K562 (cell line): ENCODE data around the gene WNT7B. TPM values are rescaled to one million over a fixed set of nuclear protein-coding genes. Genes with fewer than 3 reads are reported as not detected.

Source experiments
- ATAC-seq: fragments of 200-7000 bp; cut with Tn5 transposase; 3 replicates; pipeline ENCODE4 v1.9.1; 2020; ENCODE audit warnings: moderate library complexity
- BruUV-seq: library from RNA; stranded (reverse); fragments of 400-500 nt; replicated peaks from 2 replicates; lab custom pipeline; 2021; lab: Mats Ljungman, UMichigan
- CTCF ChIA-PET: fragments of 300-600 bp; formaldehyde crosslinking; extraction: SDS; loops from one replicate; lab custom pipeline; 2021; ENCODE audit warnings: low intra/inter-chr PET ratio; lab: Yijun Ruan, JAX
- POLR2A ChIA-PET: fragments of 300-600, 350-650 bp; sonication (Branson Sonifier 250); formaldehyde crosslinking; extraction: SDS; loops from one replicate; lab custom pipeline; 2021; ENCODE audit warnings: antibody characterized with exemption, inconsistent platforms; lab: Yijun Ruan, JAX
- DNase-seq, 4 experiments: peaks; one replicate each; pipeline versions ENCODE4 v3.0.0 to v3.0.0-alpha.2; 2011 to 2018; ENCODE audit warnings: low spot score in 3 of 4, mixed read lengths in 3 of 4; ENCODE audit errors: extremely low read depth in 1 of 4
- FAIRE-seq: peaks from 2 replicates; lab custom pipeline; 2011; peaks lifted over from hg19 to GRCh38; lab: Jason Lieb, UNC
- H2AFZ ChIP-seq: 2 replicates; pipeline ENCODE4 v1.6.0; 2011; ENCODE audit warnings: low read depth, low read length, control low read depth, inconsistent platforms
- H3K27ac ChIP-seq: fragments of 200-600 bp; 3 replicates; pipeline ENCODE4 v1.8.0; 2011; ENCODE audit warnings: low read depth, mild to moderate bottlenecking, control low read depth, inconsistent platforms, low read length, moderate library complexity, mixed read lengths; ENCODE audit errors: extremely low read depth
- H3K27me3 ChIP-seq, 2 experiments: fragments of 300-600 bp in 1 of 2; 2 replicates in 1 of 2; 3 replicates in 1 of 2; pipeline versions ENCODE4 v1.6.0 to v1.8.0; 2011; ENCODE audit warnings: inconsistent platforms in 2 of 2, low read length in 2 of 2, mild to moderate bottlenecking in 1 of 2, mixed read lengths in 1 of 2, moderate library complexity in 1 of 2; ENCODE audit not compliant: control insufficient read depth in 2 of 2, insufficient read depth in 2 of 2
- H3K36me3 ChIP-seq: fragments of 300-600 bp; 3 replicates; pipeline ENCODE4 v1.8.0; 2011; ENCODE audit warnings: mild to moderate bottlenecking, low read length, inconsistent platforms; ENCODE audit not compliant: control insufficient read depth, insufficient read depth
- H3K4me1 ChIP-seq, 2 experiments: fragments of 200-600 bp in 1 of 2; replicated peaks in 1 of 2; 2 replicates in 1 of 2; 3 replicates in 1 of 2; pipeline versions ENCODE4 v1.5.1 to v1.8.0; 2011; ENCODE audit warnings: inconsistent platforms in 2 of 2, low read length in 2 of 2, mild to moderate bottlenecking in 1 of 2, mixed read lengths in 1 of 2, moderate library complexity in 1 of 2; ENCODE audit not compliant: control insufficient read depth in 2 of 2, insufficient read depth in 2 of 2
- H3K4me2 ChIP-seq: 2 replicates; pipeline ENCODE4 v1.6.1; 2011; ENCODE audit warnings: low read length, control low read depth, inconsistent platforms, mixed read lengths; ENCODE audit not compliant: insufficient read depth
- H3K4me3 ChIP-seq: fragments of 200-600 bp; sonication (generic), shearing (Covaris generic); 2 replicates; pipeline ENCODE4 v1.5.1; 2016; ENCODE audit warnings: control low read depth, inconsistent platforms
- H3K79me2 ChIP-seq: fragments of 200-600 bp; 3 replicates; pipeline ENCODE4 v1.8.0; 2011; ENCODE audit warnings: low read length, inconsistent platforms; ENCODE audit not compliant: control insufficient read depth, insufficient read depth
- H3K9ac ChIP-seq, 2 experiments: 2 replicates each; pipeline versions ENCODE4 v1.6.0 to v1.6.1; 2011; ENCODE audit warnings: low read depth in 2 of 2, low read length in 2 of 2, control low read depth in 1 of 2, inconsistent platforms in 1 of 2, mild to moderate bottlenecking in 1 of 2, mixed read lengths in 1 of 2; ENCODE audit not compliant: insufficient read depth in 1 of 2
- H3K9me1 ChIP-seq: one replicate; pipeline ENCODE4 v1.6.0; 2011; ENCODE audit warnings: inconsistent platforms, mild to moderate bottlenecking, low read length, moderate library complexity; ENCODE audit not compliant: control insufficient read depth, insufficient read depth
- H3K9me3 ChIP-seq: replicated peaks from 2 replicates; pipeline ENCODE4 v1.5.1; 2011; ENCODE audit warnings: low read depth, low read length, inconsistent platforms; ENCODE audit not compliant: control insufficient read depth, insufficient read depth
- H4K20me1 ChIP-seq: replicated peaks from 2 replicates; pipeline ENCODE4 v1.6.1; 2011; ENCODE audit warnings: low read length, inconsistent platforms, mixed read lengths; ENCODE audit not compliant: control insufficient read depth, insufficient read depth
- CAMTA2 ChIP-seq: fragments of 250-450 bp; sonication (Bioruptor Pico); conservative IDR thresholded peaks from 2 replicates; pipeline ENCODE4 v1.5.1; 2022
- CEBPB ChIP-seq: fragments of 450-650 bp; IDR thresholded peaks from 2 replicates; pipeline ENCODE4 v1.6.1; 2016; ENCODE audit warnings: missing genetic modification characterization, missing compliant biosample characterization
- CREB3L1 ChIP-seq: fragments of 450-650 bp; IDR thresholded peaks from 2 replicates; pipeline ENCODE4 v1.6.1; 2014; ENCODE audit warnings: low read depth, mild to moderate bottlenecking, moderate library complexity, borderline replicate concordance
- FIP1L1 ChIP-seq: fragments of 200-400 bp; formaldehyde crosslinking; IDR thresholded peaks from 2 replicates; pipeline ENCODE4 v1.6.1; 2018; ENCODE audit warnings: mild to moderate bottlenecking, low read depth, low read length; ENCODE audit not compliant: poor library complexity, severe bottlenecking
- GATAD2A ChIP-seq: fragments of 450-650 bp; IDR thresholded peaks from 2 replicates; pipeline ENCODE4 v1.6.1; 2017
- RFX5 ChIP-seq: IDR thresholded peaks from 2 replicates; pipeline ENCODE4 v1.6.1; 2011; ENCODE audit warnings: low read depth, mild to moderate bottlenecking, improper control_type of control experiment, low read length
- SREBF1 ChIP-seq: fragments of 150-350 bp; IDR thresholded peaks from 2 replicates; pipeline ENCODE4 v1.6.1; 2014; ENCODE audit warnings: antibody characterized with exemption, low read depth, low read length, borderline replicate concordance
- ZNF785 ChIP-seq: fragments of 250-450 bp; sonication (Bioruptor Pico); IDR thresholded peaks from 2 replicates; pipeline ENCODE4 v1.4.0; 2020; ENCODE audit warnings: mild to moderate bottlenecking
- WGBS: fragments of 100-300 bp; shearing (Covaris generic); methylation state at CpG from one replicate; pipeline ENCODE4 v1.1.6; 2016; ENCODE audit warnings: low coverage, mixed read lengths; ENCODE audit not compliant: insufficient coverage; ENCODE audit errors: missing lambda C conversion rate; 5-methylcytosine and 5-hydroxymethylcytosine counted together
- in situ Hi-C: fragments of 300-500 bp; cut with MboI; formaldehyde crosslinking; loops from 4 replicates; pipeline ENCODE4 v1.15.0; 2018; ENCODE audit warnings: inconsistent platforms, mixed read lengths
- intact Hi-C: fragments of 100-400 bp; cut with micrococcal nuclease; formaldehyde crosslinking; loops from 2 replicates; pipeline ENCODE4 v1.14.2; 2022
- polyA plus RNA-seq, 8 experiments: library from polyadenylated mRNA; depleted of rRNA in 4 of 8; stranded (reverse) in 5 of 8; unstranded in 3 of 8; fragments of >200 nt; fragmentation: Nextera tagmentation in 2 of 8; fragmentation: Illumina TruSeq in 1 of 8; extraction: Ambion mirVana in 2 of 8; extraction: Trizol in 1 of 8; gene quantifications; 2 replicates each; pipeline versions ENCODE4 v1.2.1 to v1.2.3, GENCODE V29; 2011 to 2014; ENCODE audit warnings: inconsistent platforms in 1 of 8, missing spikeins in 1 of 8
- total RNA-seq, 7 experiments: library from RNA; depleted of rRNA in 6 of 7; stranded (reverse); fragments of >200 nt in 6 of 7; fragmentation: Illumina TruSeq in 2 of 7; extraction: Trizol in 2 of 7; gene quantifications; 2 replicates each; pipeline versions ENCODE4 v1.2.1 to v1.2.3, GENCODE V29; 2011 to 2021; ENCODE audit warnings: low replicate concordance in 1 of 7

The WNT7B gene
- total and polyA plus RNA-seq, 9 of the 15 experiments (the other 6 are each of a cell fraction or from before 2014, with no cell fraction given): not detected

DNA sequence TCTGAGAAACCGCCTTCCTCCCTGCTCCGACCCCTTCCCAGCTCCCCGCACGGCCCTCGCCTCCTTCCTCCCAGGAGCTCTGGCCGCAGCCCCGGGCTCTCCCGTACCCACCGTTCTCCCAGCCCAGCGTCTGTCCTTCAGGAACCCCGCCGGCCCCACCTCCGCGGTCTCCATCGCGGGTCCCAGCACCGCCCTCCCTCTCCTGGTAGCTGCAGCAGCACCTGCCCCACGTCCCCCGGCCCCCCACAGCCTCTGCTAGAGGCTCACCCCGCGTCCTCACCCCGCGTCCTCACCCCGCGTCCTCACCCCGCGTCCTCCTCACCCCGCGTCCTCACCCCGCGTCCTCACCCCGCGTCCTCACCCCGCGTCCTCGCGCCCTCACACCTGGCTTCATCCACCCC is 85.9 kb downstream of the WNT7B start:
- peaks cover 0 to 9% of the 10 kb centered on the region in 2 experiments; a peak in 2 of 5 replicates for H3K4me1 ChIP-seq
- no peak overlapping the region for H3K4me3 ChIP-seq
- H3K36me3 ChIP-seq: no peaks in the 10 kb centered on the region
- BruUV-seq: no TSS peak
- peaks cover 3% of the 10 kb centered on the region; the same call in 1 of the 2 replicates for H4K20me1 ChIP-seq
- no peak for TF ChIP-seq ZNF785 (CRISPR knock-in tag)
- TF ChIP-seq SREBF1: no peak
- no peak for TF ChIP-seq CREB3L1
- TF ChIP-seq CAMTA2 (CRISPR knock-in tag): no peak
- no peak for TF ChIP-seq RFX5
- no peak for TF ChIP-seq FIP1L1
- TF ChIP-seq GATAD2A: no peak
- no peak for TF ChIP-seq CEBPB (tag)
- 6% methylated on average over 6 of the region's 37 CpGs for WGBS
- FAIRE-seq (no peak), ATAC-seq (no peak), DNase-seq (no peak)
- no peaks in the 10 kb centered on the region for H3K9me3 ChIP-seq
- POLR2A ChIA-PET: no interaction called here
- H3K27ac ChIP-seq: no peak overlapping the region
- no peak overlapping the region for H3K4me2 ChIP-seq
- CTCF ChIA-PET: no interaction called here
- H3K27me3 ChIP-seq: peaks cover 5 to 36% of the 10 kb centered on the region in 2 experiments
- H2AFZ ChIP-seq: no peak overlapping the region
- intact Hi-C loops (no loop called here), in situ Hi-C loops (no loop called here)
- H3K9me1 ChIP-seq: no peaks in the 10 kb centered on the region
- H3K79me2 ChIP-seq: no peaks in the 10 kb centered on the region
- H3K9ac ChIP-seq: no peak overlapping the region
